IMR-90 (cell line): ENCODE results near the gene ZNF514. TPM values are rescaled to one million over a fixed set of nuclear protein-coding genes. Genes with fewer than 3 reads are reported as not detected.

ENCODE experiments used
- ATAC-seq: fragments of 200-7000 bp; cut with Tn5 transposase; 2 replicates; pipeline ENCODE4 v1.9.1; 2020; ENCODE audit warnings: low read depth, mild to moderate bottlenecking, moderate library complexity
- BruUV-seq: library from RNA; stranded (reverse); fragments of 400-500 nt; replicated peaks from 2 replicates; lab custom pipeline; 2021; lab: Mats Ljungman, UMichigan
- CTCF ChIA-PET: fragments of 300-600 bp; formaldehyde crosslinking; extraction: SDS; loops from one replicate; lab custom pipeline; 2021; ENCODE audit warnings: antibody characterized with exemption; lab: Yijun Ruan, JAX
- POLR2A ChIA-PET: fragments of 300-600 bp; sonication (Branson Sonifier 250); formaldehyde crosslinking; loops from one replicate; lab custom pipeline; 2022; ENCODE audit warnings: antibody characterized with exemption; ENCODE audit not compliant: unreplicated experiment; lab: Charles Lee
- DNase-seq: peaks from one replicate; pipeline ENCODE4 v3.0.0; 2013
- H2AFZ ChIP-seq: replicated peaks from 2 replicates; pipeline ENCODE3; 2013; ENCODE audit warnings: low read length, mild to moderate bottlenecking; ENCODE audit not compliant: poor library complexity
- H2AK5ac ChIP-seq: 2 replicates; pipeline ENCODE4 v1.6.1; 2013; ENCODE audit warnings: low read depth, low read length, inconsistent platforms
- H2AK9ac ChIP-seq: replicated peaks from 2 replicates; pipeline ENCODE3; 2013; ENCODE audit warnings: mild to moderate bottlenecking, low read depth, low read length, moderate library complexity; ENCODE audit not compliant: poor library complexity
- H2BK120ac ChIP-seq: 2 replicates; pipeline ENCODE4 v1.6.1; 2013; ENCODE audit warnings: low read depth, low read length, inconsistent platforms
- H2BK15ac ChIP-seq: 3 replicates; pipeline ENCODE4 v1.6.1; 2013; ENCODE audit warnings: low read depth, low read length, inconsistent platforms
- H2BK20ac ChIP-seq: 2 replicates; pipeline ENCODE4 v1.6.1; 2013; ENCODE audit warnings: low read depth, mild to moderate bottlenecking, inconsistent platforms, low read length, moderate library complexity
- H2BK5ac ChIP-seq: 2 replicates; pipeline ENCODE4 v1.6.1; 2013; ENCODE audit warnings: mild to moderate bottlenecking, low read depth, low read length, inconsistent platforms; ENCODE audit not compliant: poor library complexity, severe bottlenecking
- H3K14ac ChIP-seq: replicated peaks from 2 replicates; pipeline ENCODE4 v1.6.1; 2013; ENCODE audit warnings: low read depth, low read length, inconsistent platforms
- H3K18ac ChIP-seq: 2 replicates; pipeline ENCODE4 v1.6.1; 2013; ENCODE audit warnings: low read depth, low read length, control low read depth
- H3K23ac ChIP-seq: 2 replicates; pipeline ENCODE4 v1.6.1; 2013; ENCODE audit warnings: low read depth, low read length, inconsistent platforms
- H3K27ac ChIP-seq: 2 replicates; pipeline ENCODE4 v1.5.1; 2013; ENCODE audit warnings: mild to moderate bottlenecking, control low read depth, low read length; ENCODE audit not compliant: insufficient read depth
- H3K27me3 ChIP-seq: 2 replicates; pipeline ENCODE4 v1.6.1; 2013; ENCODE audit warnings: low read length; ENCODE audit not compliant: control insufficient read depth, insufficient read depth
- H3K36me3 ChIP-seq: 2 replicates; pipeline ENCODE4 v1.6.1; 2013; ENCODE audit warnings: low read length, mixed read lengths; ENCODE audit not compliant: control insufficient read depth, insufficient read depth
- H3K4ac ChIP-seq: 2 replicates; pipeline ENCODE4 v1.6.1; 2013; ENCODE audit warnings: low read depth, low read length, inconsistent platforms
- H3K4me1 ChIP-seq: 2 replicates; pipeline ENCODE4 v1.6.1; 2013; ENCODE audit warnings: low read length, mixed read lengths; ENCODE audit not compliant: control insufficient read depth, insufficient read depth
- H3K4me2 ChIP-seq: 2 replicates; pipeline ENCODE4 v1.6.1; 2013; ENCODE audit warnings: low read depth, mild to moderate bottlenecking, control low read depth, low read length, moderate library complexity
- H3K4me3 ChIP-seq: 2 replicates; pipeline ENCODE4 v1.5.1; 2013; ENCODE audit warnings: low read depth, mild to moderate bottlenecking, control low read depth, low read length, moderate library complexity; ENCODE audit not compliant: insufficient read depth
- H3K56ac ChIP-seq: 2 replicates; pipeline ENCODE4 v1.6.1; 2013; ENCODE audit warnings: low read length, inconsistent platforms; ENCODE audit not compliant: insufficient read depth; ENCODE audit errors: extremely low read depth
- H3K79me1 ChIP-seq, 2 experiments: 2 replicates each; pipeline ENCODE4 v1.6.1; 2013; ENCODE audit warnings: low read length in 2 of 2, inconsistent platforms in 1 of 2, low read depth in 1 of 2
- H3K9ac ChIP-seq: 2 replicates; pipeline ENCODE4 v1.6.1; 2013; ENCODE audit warnings: low read depth, low read length, control low read depth
- H3K9me1 ChIP-seq: 2 replicates; pipeline ENCODE4 v1.6.1; 2013; ENCODE audit warnings: low read length, inconsistent platforms; ENCODE audit not compliant: insufficient read depth
- H3K9me3 ChIP-seq: 2 replicates; pipeline ENCODE4 v1.6.1; 2013; ENCODE audit warnings: low read length; ENCODE audit not compliant: control insufficient read depth, insufficient read depth
- H4K20me1 ChIP-seq: 2 replicates; pipeline ENCODE4 v1.6.1; 2013; ENCODE audit warnings: low read length, inconsistent platforms; ENCODE audit not compliant: insufficient read depth
- H4K5ac ChIP-seq: 2 replicates; pipeline ENCODE4 v1.6.1; 2013; ENCODE audit warnings: mild to moderate bottlenecking, low read depth, low read length, control low read depth
- H4K8ac ChIP-seq, 2 experiments: 2 replicates each; pipeline ENCODE4 v1.6.1; 2013; ENCODE audit warnings: low read depth in 2 of 2, low read length in 2 of 2, control low read depth in 1 of 2, inconsistent platforms in 1 of 2
- H4K91ac ChIP-seq: 2 replicates; pipeline ENCODE4 v1.6.1; 2013; ENCODE audit warnings: low read depth, low read length, inconsistent platforms; ENCODE audit not compliant: insufficient read depth
- BHLHE40 ChIP-seq: fragments of 150-350 bp; IDR thresholded peaks from 2 replicates; pipeline ENCODE4 v1.6.1; 2016; ENCODE audit warnings: mild to moderate bottlenecking, low read depth, low read length
- FOS ChIP-seq: fragments of 150-350 bp; IDR thresholded peaks from 2 replicates; pipeline ENCODE4 v1.6.1; 2016; ENCODE audit warnings: low read depth, low read length
- MAFK ChIP-seq: IDR thresholded peaks from 2 replicates; pipeline ENCODE4 v1.6.1; 2012; ENCODE audit warnings: low read depth, low read length, improper control_type of control experiment
- MXI1 ChIP-seq: IDR thresholded peaks from 2 replicates; pipeline ENCODE4 v1.6.1; 2012; ENCODE audit warnings: low read depth, mild to moderate bottlenecking, low read length, moderate library complexity, borderline replicate concordance
- NFE2L2 ChIP-seq: fragments of 150-350 bp; IDR thresholded peaks from 2 replicates; pipeline ENCODE4 v1.6.1; 2016; ENCODE audit warnings: low read depth, mild to moderate bottlenecking, low read length
- RAD21 ChIP-seq: IDR thresholded peaks from 2 replicates; pipeline ENCODE4 v1.6.1; 2012; ENCODE audit warnings: low read length, improper control_type of control experiment
- SMC3 ChIP-seq: fragments of 150-350 bp; IDR thresholded peaks from 2 replicates; pipeline ENCODE4 v1.6.1; 2016; ENCODE audit warnings: low read depth, mild to moderate bottlenecking, antibody characterized with exemption, low read length, moderate library complexity
- WGBS, 2 experiments: methylation state at CpG; one replicate each; pipeline versions ENCODE4 v1.1.5 to v1.1.7; 2013; ENCODE audit warnings: missing lambda C conversion rate in 2 of 2; ENCODE audit not compliant: insufficient read length in 1 of 2; ENCODE audit errors: extremely low coverage in 2 of 2; 5-methylcytosine and 5-hydroxymethylcytosine counted together
- dilution Hi-C: fragments of 300-500 bp; cut with HindIII; formaldehyde crosslinking; loops from one replicate; pipeline ENCODE4 v1.14.3; 2018; ENCODE audit warnings: low sequenced_read_pairs; ENCODE audit not compliant: unreplicated experiment
- in situ Hi-C: fragments of 300-500 bp; cut with MboI; formaldehyde crosslinking; loops from 3 replicates; pipeline ENCODE4 v1.14.3; 2019; ENCODE audit warnings: low sequenced_read_pairs, inconsistent platforms, mixed read lengths
- intact Hi-C: fragments of 100-400 bp; cut with micrococcal nuclease; formaldehyde crosslinking; loops from 2 replicates; pipeline ENCODE4 v1.10.0; 2022
- polyA plus RNA-seq, 3 experiments: library from polyadenylated mRNA; depleted of rRNA; stranded (reverse); fragments of >200 nt; gene quantifications; 2 replicates each; pipeline ENCODE4 v1.2.3, GENCODE V29; 2012; ENCODE audit warnings: low replicate concordance in 1 of 3
- total RNA-seq: library from RNA; depleted of rRNA; stranded (reverse); fragments of >200 nt; gene quantifications from 2 replicates; pipeline ENCODE4 v1.2.3, GENCODE V29; 2012
- TF ChIP-seq, protein P1 (sequence below): fragments of 150-350 bp; IDR thresholded peaks from 2 replicates; pipeline ENCODE4 v1.6.1; 2017; ENCODE audit warnings: mild to moderate bottlenecking, antibody characterized with exemption, low read length, low read depth

The ZNF514 gene
- total and polyA plus RNA-seq, 2 of the 4 experiments (the other 2 are of a cell fraction) = 5.3 to 6.5 TPM

- peak overlapping the region; percentile 65 for H4K5ac ChIP-seq
- peak overlapping the region; percentile 94 for H3K4me2 ChIP-seq
- peak overlapping the region; percentile 70 for H2AK5ac ChIP-seq
- peak overlapping the region; percentile 22; the same call in 1 of the 2 replicates for H2BK120ac ChIP-seq
- peak overlapping the region; percentile 89 for H4K91ac ChIP-seq
- peak overlapping the region; percentile 75 for H3K4me3 ChIP-seq
- H3K56ac ChIP-seq = peak overlapping the region; percentile 28; the same call in 1 of the 2 replicates
- H3K4ac ChIP-seq = peak overlapping the region; percentile 88
- peaks cover 4% of the 10 kb centered on the region; the same call in 1 of the 2 replicates for H3K4me1 ChIP-seq
- H3K9ac ChIP-seq = peak overlapping the region; percentile 79
- H3K27ac ChIP-seq = peak overlapping the region; percentile 64
- H2BK15ac ChIP-seq = no peak overlapping the region
- ChIA-PET POLR2A (interaction anchor here (0.5 to 0.6 kb wide), 2 partner anchors 92 to 654 kb away, joined by 3 read pairs; no protein-coding TSS in a partner anchor), CTCF (no interaction called here)
- H2BK5ac ChIP-seq = peak overlapping the region; percentile 25
- WGBS, 2 experiments = 4% methylated on average over 29 of the region's 58 CpGs; no CpG with 5 or more reads in 1 of the 2 experiments
- H3K36me3 ChIP-seq = peaks cover 24% of the 10 kb centered on the region
- in situ Hi-C loops (no loop called here), intact Hi-C loops (no loop called here), dilution Hi-C loops (no loop called here)
- BruUV-seq = no TSS peak
- H3K18ac ChIP-seq = peak overlapping the region; percentile 43; the same call in 1 of the 2 replicates
- DNase-seq = peak; percentile 30
- no peaks in the 10 kb centered on the region for H4K20me1 ChIP-seq
- ATAC-seq = peak; percentile 75
- H2BK20ac ChIP-seq = no peak overlapping the region
- 0 out of 2 replicates have a peak, but pooled peaks cover 2% of the 10 kb centered on the region for H3K9me1 ChIP-seq
- peak overlapping the region; percentile 97 for H2AFZ ChIP-seq
- H3K9me3 ChIP-seq = peaks cover 26% of the 10 kb centered on the region
- peak overlapping the region; percentile 97 to 98 for H4K8ac ChIP-seq
- H3K23ac ChIP-seq = peak overlapping the region; percentile 100
- peaks cover 17 to 21% of the 10 kb centered on the region in 2 experiments for H3K79me1 ChIP-seq
- H3K27me3 ChIP-seq = no peaks in the 10 kb centered on the region
- peak overlapping the region; percentile 90 for H2AK9ac ChIP-seq
- H3K14ac ChIP-seq = peak overlapping the region; percentile 97
- TF ChIP-seq FOS (no peak), RAD21 (no peak), NFE2L2 (no peak), MAFK (no peak), SMC3 (no peak), BHLHE40 (no peak), MXI1 (peak; percentile 34; the same call in 1 of the 2 replicates)
- TF ChIP-seq, protein P1, sequence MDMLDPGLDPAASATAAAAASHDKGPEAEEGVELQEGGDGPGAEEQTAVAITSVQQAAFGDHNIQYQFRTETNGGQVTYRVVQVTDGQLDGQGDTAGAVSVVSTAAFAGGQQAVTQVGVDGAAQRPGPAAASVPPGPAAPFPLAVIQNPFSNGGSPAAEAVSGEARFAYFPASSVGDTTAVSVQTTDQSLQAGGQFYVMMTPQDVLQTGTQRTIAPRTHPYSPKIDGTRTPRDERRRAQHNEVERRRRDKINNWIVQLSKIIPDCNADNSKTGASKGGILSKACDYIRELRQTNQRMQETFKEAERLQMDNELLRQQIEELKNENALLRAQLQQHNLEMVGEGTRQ = no peak
Observed at GRCh38 chr2:95158891-95159619, 593 bp downstream of the ZNF514 start.
